Lower leg skin (tissue), 3 donors: ENCODE data around the gene UMODL1.

Experiments
- CTCF ChIP-seq, 3 donors: fragments of 450-650 bp; IDR thresholded peaks; one replicate each; pipeline ENCODE4 v1.5.1; 2016; ENCODE audit warnings: antibody characterized with exemption in 3 of 3, mild to moderate bottlenecking in 3 of 3, moderate library complexity in 2 of 3
- POLR2A ChIP-seq, 2 donors: fragments of 450-650 bp; IDR thresholded peaks; one replicate each; pipeline ENCODE4 v1.6.1; 2016 to 2017; ENCODE audit warnings: antibody characterized with exemption in 2 of 2, mild to moderate bottlenecking in 1 of 2, moderate library complexity in 1 of 2

- TF ChIP-seq POLR2A (IDR thresholded peaks at IDR 0.05) = no peak
- TF ChIP-seq CTCF (IDR thresholded peaks at IDR 0.05) = no peak
Observed at GRCh38 chr21:42156690-42157605, 85.8 kb downstream of the UMODL1 start.
